Measurements from ENCODE around the gene MASP2.

The MASP2 gene

DNA sequence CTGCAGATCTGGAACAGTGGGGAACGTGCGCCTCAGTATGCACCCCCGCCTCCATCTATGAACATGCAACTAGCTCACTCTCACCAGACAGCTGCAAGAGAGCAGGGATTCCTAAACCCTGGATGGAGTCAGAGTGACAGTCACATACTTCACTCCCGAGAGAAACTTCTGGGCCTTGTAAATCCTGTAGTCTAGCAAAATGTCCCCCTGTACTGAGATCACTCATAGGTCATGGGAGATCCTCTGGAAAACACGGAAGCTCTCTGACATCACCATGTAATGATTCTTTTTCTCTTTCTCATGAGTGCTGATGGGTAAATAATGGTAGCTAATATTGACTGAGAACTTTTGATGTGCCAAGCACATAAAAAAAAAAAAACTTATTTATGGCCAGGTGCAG is 57.9 kb downstream of the MASP2 start:
- no peak for DNase-seq (ENCODE audit: low read depth)

GRCh38 chr1:10987840-10988417 is 59.1 kb downstream of the MASP2 start:
- no peak for DNase-seq (ENCODE audit: low read depth)

- no peak for DNase-seq (ENCODE audit: low read depth)
Measured at GRCh38 chr1:10986525-10986890, 60.5 kb downstream of the MASP2 start.

DNA sequence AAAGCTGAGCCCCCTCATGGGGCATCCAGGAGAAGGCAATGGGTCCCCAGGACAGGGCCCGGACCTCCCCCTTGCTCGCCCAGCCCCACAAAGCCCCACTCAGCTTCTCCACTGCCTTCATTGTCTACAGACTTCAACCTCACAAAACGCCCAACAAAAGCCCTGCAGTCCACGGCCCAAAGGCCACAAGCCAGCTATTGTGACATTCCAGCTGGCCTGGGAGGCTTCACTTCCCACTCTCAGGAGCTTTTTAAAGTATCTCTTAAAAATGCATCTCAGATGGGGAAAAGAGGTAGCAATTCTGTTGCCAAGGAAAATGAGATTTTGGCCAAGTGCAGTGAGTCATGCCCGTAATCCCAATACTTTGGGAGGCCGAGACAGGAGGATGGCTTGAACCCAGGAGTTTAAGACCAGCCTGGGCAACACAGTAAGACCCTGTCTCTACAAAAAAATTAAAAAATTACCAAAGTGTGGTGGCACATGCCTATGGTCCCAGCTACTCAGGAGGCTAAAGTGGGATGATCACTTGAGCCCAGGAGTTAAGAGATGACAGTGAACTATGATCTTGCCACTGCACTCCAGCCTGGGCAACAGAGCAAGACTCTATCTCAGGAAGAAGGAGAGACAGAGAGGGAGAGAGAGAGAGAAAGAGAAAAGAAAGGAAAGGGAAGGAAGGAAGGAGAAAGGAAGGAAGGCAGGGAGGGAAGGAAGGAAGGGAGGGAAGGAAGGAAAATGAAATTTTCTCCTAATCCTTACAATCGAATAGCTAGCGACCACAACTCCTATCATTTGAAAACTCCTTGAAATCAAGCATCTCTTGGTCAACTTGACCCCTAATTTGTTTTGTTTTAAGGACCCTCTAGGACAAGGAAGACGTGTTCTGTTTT is 66.0 kb downstream of the MASP2 start:
- DNase-seq (ENCODE audit: low read depth) = no peak

GRCh38 chr1:10980094-10980577 is 66.9 kb downstream of the MASP2 start:
- DNase-seq (ENCODE audit: low read depth) = no peak

- DNase-seq (ENCODE audit: low read depth) = no peak
Measured at GRCh38 chr1:10979483-10979920, 67.5 kb downstream of the MASP2 start.

DNA sequence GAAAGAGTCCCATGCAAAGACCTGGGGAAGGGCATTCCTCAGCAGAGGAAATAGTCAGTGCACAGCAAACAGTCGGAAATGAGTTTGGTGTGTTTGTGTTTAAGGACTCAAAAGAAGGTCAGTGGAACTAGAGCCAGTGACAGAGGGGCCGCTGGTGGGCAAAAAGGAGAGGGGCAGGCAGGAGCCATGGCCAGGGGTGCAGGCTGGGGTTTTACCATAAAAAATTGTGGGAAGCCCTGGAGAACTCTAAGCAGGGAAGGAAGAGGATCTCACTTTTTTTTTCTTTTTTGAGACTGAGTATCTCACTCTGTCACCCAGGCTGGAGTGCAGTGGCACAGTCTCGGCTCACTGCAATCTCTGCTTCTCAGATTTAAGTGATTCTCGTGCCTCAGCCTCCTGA is 68.3 kb downstream of the MASP2 start:
- DNase-seq (ENCODE audit: low read depth) = no peak
